Astrocyte (in vitro differentiated cells and primary cell): ENCODE measurements around the gene SLC22A7.

ENCODE experiments used
- EZH2 ChIP-seq: IDR thresholded peaks from 2 replicates; pipeline ENCODE4 v1.6.1; 2012; ENCODE audit warnings: mild to moderate bottlenecking, low read length, inconsistent platforms; ENCODE audit not compliant: insufficient read depth
- TF ChIP-seq, protein P1 (sequence below): IDR thresholded peaks from 2 replicates; pipeline ENCODE4 v1.5.1; 2011; ENCODE audit warnings: low read depth, mild to moderate bottlenecking, inconsistent platforms, low read length, moderate library complexity; ENCODE audit not compliant: insufficient read depth

DNA sequence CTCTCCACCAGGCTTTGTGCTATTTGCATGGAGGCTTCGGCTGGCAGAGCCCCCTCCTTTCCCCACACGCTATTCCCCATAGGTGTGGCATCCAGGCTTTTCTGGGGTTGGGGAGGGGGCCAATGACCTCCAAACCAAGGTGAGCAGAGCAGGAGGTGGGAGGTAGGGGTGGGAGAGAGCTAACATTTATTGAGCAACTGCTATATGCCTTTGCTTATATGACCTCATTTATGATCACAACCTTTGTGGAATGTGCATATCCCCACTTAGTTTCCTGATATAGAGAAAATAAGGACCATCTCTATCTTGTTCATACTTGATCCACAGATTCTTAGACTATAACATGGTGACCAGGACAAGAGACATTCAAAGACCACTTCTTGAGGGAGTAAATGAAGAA lies 17.8 kb upstream of the SLC22A7 start:
- TF ChIP-seq, protein P1, sequence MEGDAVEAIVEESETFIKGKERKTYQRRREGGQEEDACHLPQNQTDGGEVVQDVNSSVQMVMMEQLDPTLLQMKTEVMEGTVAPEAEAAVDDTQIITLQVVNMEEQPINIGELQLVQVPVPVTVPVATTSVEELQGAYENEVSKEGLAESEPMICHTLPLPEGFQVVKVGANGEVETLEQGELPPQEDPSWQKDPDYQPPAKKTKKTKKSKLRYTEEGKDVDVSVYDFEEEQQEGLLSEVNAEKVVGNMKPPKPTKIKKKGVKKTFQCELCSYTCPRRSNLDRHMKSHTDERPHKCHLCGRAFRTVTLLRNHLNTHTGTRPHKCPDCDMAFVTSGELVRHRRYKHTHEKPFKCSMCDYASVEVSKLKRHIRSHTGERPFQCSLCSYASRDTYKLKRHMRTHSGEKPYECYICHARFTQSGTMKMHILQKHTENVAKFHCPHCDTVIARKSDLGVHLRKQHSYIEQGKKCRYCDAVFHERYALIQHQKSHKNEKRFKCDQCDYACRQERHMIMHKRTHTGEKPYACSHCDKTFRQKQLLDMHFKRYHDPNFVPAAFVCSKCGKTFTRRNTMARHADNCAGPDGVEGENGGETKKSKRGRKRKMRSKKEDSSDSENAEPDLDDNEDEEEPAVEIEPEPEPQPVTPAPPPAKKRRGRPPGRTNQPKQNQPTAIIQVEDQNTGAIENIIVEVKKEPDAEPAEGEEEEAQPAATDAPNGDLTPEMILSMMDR = no peak
- no peak for TF ChIP-seq EZH2
